Stimulated activated CD4-positive, alpha-beta T cell treated with anti-CD3 and anti-CD28 coated beads, Interleukin-4, amount 100 ng/mL, for 1 hour (primary cell): Measurements from ENCODE around the gene FMN2.
"Not testable (repeated sequence)": the region's sequence is repeated elsewhere in the genome, so short reads cannot be mapped to it uniquely, and the experiment has no call there.

Experiments
- DNase-seq: peaks from one replicate; pipeline ENCODE4 v3.0.0-alpha.2; 2020

The FMN2 gene

DNA sequence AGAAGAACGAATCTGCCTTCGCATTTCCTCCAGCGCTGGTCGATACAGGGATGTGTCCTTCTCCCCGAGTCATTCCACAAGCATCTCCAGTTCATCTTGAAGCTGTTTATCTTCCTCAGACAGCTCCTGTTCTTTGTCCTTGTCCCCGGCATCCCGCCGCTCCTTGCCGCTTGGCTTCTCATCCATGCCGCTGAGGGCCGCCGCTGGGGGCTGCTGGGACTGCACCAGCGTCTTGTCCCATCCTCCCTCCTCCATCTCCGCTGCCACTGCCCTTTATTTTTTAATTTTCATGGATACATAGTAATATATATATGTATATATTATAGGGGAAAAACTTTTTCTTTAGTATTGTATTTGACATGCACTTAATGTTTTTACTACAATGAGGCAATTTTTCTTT is 53.4 kb downstream of the FMN2 start:
- DNase-seq, result no peak

DNA sequence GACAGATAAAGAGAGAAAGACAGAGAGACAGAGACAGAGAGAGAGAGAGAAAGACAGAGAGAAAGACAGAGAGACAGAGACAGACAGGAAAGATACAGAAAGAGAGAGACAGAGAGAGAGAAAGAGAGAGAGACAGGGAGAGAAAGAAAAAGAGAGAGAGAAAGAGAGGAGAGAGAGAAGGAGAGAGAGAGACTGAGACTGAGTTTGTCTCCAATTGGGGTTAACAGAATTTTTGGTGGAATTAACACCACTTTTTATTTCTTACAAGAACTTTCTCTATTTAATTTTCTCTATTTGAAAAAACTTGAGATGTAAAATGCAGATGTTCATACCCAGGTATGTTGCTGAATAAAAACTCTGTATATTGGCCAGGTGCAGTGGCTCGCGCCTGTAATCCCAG is 56.6 kb downstream of the FMN2 start:
- no peak for DNase-seq

DNA sequence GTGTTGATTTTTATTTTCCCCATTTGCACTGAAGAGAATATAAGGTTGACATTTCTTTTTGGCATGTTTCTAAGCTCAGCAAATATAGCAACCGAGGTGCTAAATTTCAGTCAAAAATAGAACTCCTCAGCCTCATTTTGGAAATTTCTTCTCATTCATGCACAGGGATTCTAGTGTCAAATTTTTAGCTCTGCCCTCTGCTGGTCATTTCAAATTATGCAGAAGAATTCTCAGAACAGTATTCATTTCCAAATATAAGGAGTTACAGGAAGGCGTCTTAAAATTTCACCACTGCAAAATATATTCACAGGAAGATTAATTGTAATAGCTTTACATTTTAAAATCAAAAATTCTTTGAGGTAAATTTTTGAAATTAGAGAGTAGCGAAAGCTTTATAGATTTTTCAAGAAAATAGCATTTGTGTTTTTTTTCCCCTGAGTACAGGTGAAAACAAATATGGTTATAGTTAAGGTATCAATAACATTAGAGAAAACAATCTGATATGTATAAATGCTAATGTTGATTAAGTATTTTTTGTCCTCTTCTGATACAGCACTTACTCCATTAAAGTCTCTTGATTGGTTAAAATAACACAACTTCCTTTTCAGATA is 57.9 kb downstream of the FMN2 start:
- DNase-seq, result no peak

DNA sequence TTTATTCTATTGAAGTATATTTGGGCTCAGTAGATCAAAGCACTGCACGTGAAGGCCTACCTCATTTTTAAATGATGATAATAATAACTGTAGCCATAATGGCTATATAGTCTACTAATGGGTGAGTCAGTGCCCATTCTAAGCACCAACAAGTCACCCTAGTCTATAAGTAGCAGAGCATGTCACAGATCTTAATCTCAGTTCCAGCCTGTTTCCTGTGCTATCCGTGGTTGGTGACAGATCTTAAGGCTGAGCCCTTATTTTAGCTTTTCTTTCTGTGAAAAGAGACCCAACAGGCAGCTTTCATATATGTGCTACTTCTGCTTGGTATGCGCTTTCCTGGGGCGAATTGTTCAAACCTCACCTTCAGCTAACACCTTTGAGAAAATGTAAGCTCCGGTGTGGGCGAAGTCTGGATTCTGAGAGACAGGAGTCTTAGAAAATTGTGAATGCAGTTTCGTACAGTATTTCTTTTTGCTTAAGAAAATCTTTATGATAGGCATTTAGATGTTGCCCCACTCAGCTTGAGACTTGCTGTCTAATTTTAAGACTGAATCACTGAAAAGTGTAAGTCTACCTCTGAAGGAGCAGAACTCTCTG is 59.6 kb downstream of the FMN2 start:
- DNase-seq, result no peak

DNA sequence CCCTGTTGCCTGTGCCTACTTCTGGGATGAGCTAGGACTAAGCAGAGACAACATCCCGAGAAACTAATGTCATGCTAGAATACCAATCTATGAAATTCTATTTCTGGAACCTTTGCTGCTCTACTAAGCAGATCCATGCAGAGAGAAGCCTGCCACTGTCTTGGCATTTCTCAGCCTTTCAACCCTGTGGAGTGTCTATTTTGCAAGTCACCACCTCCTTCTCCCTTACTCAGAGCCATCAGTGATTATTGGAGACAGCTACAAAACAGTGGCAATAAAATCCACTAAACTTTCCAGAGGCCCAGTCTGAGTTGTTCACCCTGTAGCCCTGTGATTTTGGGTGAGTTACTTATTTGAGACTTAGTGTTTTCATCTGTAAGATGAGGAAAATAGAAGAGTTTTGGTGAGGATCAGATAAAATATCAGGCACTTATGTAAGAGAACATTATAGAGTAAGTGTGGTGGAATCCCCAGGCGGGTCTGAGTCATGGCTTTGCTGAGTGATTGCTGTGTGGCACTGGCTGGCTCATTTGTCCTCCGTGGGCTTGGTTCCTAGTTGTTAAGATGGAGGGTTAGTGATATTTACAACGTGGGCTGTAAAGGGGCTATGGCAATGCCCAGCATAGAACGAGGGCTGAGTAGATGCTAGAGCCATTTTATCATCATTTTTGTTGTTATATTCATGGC is 61.1 kb downstream of the FMN2 start:
- DNase-seq, result no peak

DNA sequence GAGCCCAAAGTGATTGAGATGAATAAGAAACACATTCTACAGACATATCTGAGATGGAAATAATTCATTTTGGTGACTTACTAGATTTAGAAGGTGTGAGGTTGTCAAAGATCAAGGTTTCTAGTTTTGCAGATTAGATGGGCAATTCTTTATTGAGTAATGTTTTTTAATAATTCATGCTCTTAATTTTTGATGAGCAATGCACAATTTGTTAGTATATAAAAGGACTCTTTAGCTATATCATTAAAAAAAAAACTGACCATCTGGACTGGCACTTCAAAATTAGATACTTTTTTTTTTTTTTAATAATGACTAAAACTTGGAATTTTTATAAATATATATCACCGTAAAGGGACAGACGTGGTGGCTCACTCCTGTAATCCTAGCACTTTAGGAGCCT is 63.9 kb downstream of the FMN2 start:
- no peak for DNase-seq

DNA sequence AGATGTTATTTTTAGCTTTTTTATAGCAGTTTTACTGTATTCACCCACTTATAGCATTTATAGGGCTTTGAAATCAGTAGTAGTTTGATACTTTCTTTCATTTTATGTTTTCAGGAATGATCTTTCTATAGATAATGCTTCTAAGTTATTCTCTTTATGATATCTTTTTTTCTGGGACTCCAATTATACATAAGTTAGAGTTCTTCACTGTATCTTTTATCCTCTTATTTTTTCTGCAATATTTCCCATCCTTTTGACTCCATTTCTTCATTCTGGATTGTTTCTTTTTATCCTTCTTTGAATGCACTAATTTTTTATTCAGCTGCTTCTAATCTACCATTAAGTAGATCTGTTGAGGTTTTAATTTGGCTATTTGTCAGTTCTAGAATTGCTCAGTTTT is 73.1 kb downstream of the FMN2 start:
- DNase-seq, result no peak

DNA sequence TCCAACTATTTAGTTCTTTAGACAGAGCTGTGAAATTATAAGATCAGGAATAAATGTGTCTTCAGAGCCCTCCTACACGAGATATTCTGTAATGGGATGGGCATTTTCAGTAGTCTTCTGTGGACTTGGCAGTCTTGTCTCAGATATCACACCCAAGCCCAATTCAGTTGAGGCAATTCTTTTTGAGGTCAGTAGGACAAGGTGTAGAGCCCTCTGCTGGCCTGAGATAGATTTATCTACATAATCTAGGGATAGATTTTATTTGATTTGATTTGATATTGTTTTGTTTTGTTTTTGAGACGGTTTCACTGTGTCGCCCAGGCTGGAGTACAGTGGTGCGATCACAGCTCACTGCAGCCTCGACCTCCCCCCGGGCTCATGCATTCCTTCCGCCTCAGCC is 77.5 kb downstream of the FMN2 start:
- no peak for DNase-seq

DNA sequence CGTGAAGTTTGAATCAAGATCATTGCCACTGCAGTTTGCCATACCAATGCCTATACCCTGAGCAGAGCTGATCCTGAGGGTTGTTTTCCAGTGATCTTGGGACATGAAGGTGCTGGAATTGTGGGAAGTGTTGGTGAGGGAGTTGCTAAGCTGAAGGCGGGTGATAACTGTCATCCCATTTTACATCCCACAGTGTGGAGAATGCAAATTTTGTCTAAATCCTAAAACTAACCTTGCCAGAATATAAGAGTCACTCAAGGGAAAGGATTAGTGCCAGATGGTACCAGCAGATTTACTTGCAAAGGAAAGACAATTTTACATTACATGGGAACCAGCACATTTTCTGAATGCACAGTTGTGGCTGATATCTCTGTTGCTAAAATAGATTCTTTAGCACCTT is 78.6 kb downstream of the FMN2 start:
- no peak for DNase-seq

DNA sequence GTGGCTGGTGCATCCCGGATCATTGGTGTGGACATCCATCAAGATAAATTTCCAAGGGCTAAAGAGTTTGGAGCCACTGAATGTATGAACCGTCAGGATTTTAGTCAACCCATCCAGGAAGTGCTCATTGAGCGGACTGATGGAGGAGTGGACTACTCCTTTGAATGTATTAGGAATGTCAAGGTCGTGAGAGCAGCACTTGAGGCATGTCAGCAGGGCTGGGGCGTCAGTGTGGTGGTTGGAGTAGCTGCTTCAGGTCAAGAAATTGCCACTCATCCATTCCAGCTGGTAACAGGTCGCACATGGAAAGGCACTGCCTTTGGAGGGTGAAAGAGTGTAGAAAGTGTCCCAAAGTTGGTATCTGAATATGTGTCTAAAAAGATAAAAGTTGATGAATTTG is 79.1 kb downstream of the FMN2 start:
- no peak for DNase-seq

DNA sequence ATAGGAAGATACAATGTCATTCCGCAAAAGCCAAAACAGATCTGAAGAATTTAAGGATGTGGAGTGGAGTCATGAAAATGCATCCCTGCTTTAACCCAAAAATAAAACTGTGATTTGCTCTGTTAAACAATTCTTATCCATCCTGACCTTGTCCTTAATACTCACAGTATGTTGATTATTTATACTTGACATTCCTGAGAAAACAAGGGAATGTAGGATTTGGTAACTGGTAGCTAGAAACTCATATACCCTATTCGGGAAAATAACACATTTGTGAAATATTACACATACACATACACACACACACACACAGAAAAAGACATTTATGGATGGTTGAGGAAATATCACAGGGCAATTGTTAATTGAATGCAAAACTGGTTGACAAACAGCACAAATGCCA is 80.2 kb downstream of the FMN2 start:
- no peak for DNase-seq

DNA sequence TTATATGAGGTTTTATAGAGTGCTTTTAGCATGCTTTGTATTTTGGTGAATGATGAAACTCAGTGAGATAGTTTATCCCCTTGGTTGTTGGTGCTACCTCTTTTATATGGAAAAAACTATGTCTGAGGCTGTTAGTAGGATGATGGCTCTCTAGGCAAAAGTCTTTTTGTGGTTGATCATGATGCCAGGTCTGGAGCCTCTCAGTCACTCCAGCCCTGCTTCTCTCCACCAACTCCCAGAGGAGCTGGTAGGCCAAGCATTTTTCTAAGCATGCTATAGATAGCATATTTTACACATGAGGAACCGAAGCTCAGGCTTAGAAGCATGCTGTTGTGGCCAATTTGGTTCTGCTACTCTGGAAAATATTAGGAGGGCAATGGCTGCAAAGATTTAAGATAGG is 82.2 kb downstream of the FMN2 start:
- DNase-seq, result no peak

DNA sequence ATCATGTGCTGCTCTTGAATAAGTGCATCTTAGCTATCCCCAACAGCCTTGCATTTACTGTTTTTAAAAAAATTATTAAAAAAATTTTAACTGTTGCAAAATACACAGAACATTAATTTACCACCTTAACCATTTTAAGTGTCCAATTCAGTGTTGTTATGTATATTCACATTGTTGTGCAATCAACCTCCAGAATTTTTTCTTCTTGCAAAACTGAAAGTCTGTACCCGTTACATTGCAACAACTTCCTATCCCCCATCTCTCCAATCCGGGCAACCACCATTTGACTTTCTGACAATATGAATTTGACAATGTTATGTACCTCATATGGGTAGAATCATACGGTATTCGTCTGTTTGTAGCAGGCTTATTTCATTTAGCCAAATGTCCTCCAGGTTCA is 83.1 kb downstream of the FMN2 start:
- no peak for DNase-seq

DNA sequence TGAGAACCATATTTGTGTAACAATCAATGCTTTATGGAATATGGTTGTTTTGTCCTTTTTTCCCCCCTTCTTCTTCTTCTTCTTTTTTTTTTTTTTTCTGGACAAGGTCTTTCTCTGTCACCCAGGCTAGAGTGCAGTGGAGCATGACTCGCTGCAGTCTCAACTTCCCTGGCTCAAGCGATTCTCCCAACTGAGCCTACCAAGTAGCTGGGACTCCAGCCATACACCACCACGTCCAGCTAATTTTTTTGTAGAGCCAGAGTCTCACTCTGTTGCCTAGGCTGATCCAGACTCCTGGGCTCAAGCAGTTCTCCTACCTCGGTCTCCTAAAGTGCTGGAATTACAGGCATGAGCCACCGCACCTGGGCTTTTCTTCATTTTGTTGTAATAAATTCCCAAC is 86.7 kb downstream of the FMN2 start:
- DNase-seq, result no peak

DNA sequence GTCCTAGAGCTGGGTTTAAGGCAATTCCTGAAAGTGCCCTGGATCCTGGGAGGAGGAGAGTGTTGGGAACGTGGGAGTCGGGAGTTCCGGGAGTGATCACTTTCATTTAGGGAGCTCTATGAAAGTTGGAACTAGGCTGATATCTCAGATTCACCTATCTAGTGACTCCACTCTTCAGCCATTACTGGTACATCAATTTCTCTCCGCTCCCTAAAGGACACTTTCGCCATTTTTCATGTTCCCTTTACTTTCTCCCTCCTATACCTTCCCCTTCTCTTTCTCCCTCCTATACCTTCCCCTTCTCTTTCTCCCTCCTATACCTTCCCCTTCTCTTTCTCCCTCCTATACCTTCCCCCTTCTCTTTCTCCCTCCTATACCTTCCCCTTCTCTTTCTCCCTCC is 93.0 kb downstream of the FMN2 start:
- DNase-seq, result not testable (repeated sequence)

DNA sequence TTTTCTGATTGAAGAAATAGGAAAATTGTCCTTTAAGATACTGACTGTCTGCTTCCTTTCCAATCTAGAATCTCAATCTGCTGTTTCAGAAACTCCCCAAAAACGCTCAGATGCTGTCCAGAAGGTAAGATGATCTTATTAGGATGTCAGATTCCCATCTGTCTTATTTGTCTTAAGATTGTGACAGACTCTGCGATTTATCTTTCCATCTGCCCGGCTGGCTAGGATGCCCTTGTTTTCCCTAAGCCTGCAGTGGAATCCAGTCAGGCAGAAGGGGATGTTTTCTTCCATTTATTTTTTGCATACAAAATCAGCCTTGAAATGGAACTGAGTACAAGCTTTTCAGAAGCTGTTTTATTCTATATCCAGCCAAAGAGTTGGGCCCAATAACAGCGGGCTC is 96.5 kb downstream of the FMN2 start:
- no peak for DNase-seq

DNA sequence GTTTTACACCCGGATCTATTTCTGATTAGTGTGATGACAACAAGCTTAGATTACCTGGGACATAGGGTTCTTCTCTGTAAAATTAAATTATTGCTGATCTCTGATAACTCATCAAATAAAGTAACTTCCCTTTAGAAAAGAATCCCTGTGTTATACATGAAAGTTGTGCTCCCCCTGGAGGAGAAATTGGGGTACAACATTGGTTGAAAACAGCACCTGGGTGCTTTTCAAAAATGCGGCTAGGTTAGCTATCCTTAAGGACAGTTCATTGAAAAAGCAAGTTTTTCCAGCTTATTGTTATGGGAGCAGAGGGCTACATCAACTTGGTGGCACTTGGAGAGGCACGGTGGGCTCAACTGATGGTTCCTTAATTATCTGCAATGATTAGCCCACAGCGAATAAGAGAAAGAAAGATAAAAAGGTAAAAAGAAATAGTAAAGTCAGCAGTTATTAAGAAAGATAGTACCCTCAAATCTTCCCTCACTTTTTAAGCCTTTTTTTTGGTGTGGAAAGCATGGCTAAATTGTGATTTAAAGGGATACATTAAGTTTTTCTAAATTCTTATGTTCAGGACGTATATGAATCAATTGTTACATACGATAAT is 97.8 kb downstream of the FMN2 start:
- DNase-seq, result no peak

DNA sequence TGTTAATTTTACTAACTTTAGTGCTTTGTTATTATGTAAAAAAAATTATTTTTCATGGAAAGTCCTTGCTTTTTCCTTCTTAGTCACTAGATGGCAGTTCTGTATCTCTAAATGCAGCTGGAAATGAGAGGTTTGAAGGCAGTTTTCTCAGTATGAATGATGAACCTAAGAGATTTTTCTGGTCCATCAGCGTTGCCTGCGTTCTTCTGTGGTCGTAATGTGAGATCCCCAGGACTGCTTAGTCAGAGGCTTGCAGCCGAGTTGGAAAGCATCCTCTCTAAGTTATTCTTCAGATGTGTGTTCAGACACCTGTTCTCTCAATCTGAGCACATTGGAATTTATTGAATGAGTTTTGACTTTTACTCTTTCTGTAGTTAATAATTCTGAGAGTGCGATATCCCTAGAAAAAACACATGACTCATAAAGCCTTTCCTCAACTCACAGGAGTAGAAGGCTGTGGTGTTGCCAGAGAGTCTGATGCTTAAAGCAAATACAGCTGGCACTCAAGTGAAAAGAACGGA is 99.3 kb downstream of the FMN2 start:
- no peak for DNase-seq

DNA sequence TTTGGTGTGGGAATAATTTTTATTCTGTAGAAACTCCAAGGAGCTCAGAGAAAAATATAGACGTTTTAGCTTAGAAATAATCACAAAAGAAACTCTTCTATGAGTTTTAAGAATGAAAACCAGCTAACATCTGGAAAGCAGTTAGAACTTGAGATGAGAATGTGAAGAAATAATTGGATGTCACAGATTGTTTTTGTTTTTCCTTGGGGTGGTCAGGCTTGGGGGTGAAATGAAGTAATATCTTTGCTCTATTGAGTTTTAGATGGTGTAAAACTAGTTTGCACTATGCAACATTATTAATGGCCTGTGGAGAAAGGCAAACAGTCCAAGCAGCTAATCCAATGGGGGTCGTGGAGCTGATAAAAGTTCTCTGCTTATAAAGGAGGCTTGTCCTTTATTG is 101.2 kb downstream of the FMN2 start:
- no peak for DNase-seq

DNA sequence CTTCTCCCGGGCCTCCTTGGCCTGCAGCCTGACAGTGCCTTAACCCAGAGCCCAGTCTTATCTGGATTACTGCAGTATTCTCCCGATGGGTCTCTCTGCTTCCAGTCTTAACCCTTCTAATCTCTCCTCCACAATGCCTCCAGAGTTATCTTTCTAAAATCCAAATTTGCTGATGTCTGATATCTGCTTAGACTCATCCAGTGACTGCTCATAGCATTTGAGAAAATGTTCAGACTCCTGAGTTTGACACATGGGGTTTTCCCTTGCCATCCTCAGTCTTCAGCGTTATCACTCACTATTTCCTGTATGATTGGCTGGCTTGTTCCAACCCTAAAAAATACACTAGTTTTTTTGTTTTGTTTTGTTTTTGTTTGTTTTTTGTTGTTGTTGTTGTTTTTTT is 102.0 kb downstream of the FMN2 start:
- no peak for DNase-seq

DNA sequence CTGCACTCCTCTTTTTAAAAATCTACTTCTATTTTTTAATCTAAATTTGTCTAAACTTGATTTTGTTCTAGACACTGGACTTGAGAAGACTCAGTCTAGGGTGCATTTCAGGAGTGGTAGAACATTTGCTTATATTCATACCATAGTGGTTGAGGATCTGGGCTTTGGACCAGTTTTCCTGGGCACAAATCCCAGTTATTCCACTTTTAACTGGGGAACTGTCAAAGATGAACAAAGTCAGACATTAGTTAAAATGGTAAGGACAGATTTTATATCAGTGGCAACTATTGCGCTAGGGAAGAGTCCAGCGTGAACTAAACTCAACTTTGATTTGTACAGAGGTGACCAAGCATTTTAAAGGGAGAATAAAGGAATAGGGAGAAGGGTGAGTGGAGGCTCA is 102.4 kb downstream of the FMN2 start:
- DNase-seq, result no peak

DNA sequence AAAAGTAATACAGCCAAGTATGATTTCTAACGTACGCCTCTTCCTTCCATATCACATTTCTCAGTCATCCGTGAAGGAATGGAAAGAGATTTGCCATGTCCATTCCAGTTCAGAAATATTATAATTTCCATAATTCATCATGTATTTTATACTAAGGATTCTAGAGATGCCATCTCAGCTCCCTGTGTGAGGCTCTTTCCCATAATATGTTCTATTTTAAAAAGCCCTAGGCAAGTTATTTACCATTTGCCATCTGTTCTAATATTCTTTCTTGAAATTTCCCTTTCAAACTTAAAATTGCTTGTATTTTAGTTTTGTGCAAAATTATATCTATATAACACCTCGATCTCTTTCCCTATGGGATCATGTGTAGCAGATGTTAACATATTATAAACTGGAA is 106.7 kb downstream of the FMN2 start:
- DNase-seq, result no peak

DNA sequence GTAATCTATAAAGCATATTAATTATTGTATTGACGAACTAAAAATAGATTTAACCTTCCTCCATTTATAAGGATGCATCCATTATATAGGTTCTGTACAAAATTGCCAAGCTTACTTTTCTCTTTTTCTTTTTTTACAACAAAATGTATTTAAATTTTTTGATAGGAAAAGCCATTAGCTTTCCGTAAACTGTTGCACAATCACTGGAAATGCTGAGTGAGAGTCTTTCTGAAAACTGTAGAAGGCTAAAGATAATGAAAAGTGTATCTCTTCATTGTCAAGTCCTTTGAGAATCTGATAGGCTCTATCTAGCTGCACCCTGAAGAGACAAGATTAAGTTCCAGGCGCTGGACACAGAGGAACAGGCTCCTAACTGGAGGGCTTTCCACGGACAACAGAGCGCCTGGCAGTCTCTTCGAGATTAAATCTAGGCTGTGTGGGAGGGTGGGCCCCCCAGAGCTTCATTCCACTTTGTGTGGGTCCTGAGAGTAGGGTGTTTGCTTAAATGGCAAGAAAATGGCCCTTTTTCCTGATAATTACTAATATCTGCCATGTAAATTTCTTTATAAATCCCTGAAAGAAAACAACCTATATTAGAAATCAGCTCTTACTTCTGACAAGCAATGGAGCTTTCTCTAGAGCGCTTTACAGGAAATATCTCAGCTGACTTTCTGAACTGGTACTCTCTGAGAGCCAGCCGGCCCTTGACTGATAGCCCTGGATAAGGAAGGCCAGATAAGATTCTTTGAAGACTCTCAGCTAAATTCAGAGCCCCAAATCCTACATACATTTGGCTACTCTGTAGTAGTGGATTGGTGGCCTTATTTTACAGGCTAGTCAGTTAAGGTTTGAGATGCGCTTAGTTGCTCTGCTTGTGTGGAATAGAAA is 108.3 kb downstream of the FMN2 start:
- DNase-seq, result no peak
